WERI-Rb-1 (cell line): ENCODE measurements around the gene LENG1.
"Not testable (repeated sequence)": the region's sequence is repeated elsewhere in the genome, so short reads cannot be mapped to it uniquely, and the experiment has no call there.

Experiments used
- DNase-seq: peaks from one replicate; pipeline ENCODE4 v3.0.0-alpha.2; 2020
- H3K27ac ChIP-seq: fragments of 250-450 bp; sonication (Bioruptor Pico); 2 replicates; pipeline ENCODE4 v1.5.1; 2020; ENCODE audit warnings: mild to moderate bottlenecking, moderate library complexity
- H3K27me3 ChIP-seq: fragments of 250-450 bp; sonication (Bioruptor Pico); 2 replicates; pipeline ENCODE4 v1.5.1; 2021; ENCODE audit warnings: mild to moderate bottlenecking, low read depth, moderate library complexity; ENCODE audit not compliant: insufficient read depth, severe bottlenecking
- H3K36me3 ChIP-seq: fragments of 250-450 bp; sonication (Bioruptor Pico); 2 replicates; pipeline ENCODE4 v1.5.1; 2020; ENCODE audit warnings: mild to moderate bottlenecking, moderate library complexity
- H3K4me3 ChIP-seq: 2 replicates; pipeline ENCODE4 v1.5.1; 2011; ENCODE audit warnings: low read depth, mild to moderate bottlenecking, control low read depth, low read length
- H3K9me3 ChIP-seq: fragments of 250-450 bp; sonication (Bioruptor Pico); 2 replicates; pipeline ENCODE4 v1.5.1; 2021; ENCODE audit warnings: mild to moderate bottlenecking, moderate library complexity; ENCODE audit not compliant: severe bottlenecking
- TF ChIP-seq, protein P1 (sequence below): IDR thresholded peaks from 2 replicates; pipeline ENCODE4 v1.5.1; 2011; ENCODE audit warnings: low read depth, mild to moderate bottlenecking, control low read depth, inconsistent platforms, low read length

LENG1 gene

DNA sequence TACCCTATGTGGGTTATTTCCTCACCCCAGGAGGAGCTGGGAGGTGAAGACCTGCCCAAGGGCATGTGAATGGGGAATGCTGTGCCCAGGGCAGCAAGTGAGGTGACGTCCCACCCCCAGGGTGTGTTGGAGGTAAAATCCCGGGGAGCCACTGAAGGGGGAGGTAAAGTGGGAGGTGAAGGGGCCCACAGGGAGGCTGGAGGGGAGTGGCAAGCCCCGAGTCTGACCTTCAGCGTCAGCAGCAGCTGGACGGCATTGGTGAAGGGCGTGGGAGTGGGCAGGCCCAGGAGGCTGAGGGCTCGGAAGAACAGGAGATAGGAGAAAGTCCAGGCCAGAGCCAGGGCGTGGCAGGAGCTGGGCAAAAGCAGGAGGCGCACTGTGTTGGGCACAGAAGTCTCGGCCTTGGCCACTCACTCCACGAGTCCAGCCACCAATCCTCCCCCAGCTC is 27.4 kb upstream of the LENG1 start:
- no peaks in the 10 kb centered on the region for H3K27me3 ChIP-seq

GRCh38 chr19:54186351-54186750 is 26.8 kb upstream of the LENG1 start:
- TF ChIP-seq, protein P1, sequence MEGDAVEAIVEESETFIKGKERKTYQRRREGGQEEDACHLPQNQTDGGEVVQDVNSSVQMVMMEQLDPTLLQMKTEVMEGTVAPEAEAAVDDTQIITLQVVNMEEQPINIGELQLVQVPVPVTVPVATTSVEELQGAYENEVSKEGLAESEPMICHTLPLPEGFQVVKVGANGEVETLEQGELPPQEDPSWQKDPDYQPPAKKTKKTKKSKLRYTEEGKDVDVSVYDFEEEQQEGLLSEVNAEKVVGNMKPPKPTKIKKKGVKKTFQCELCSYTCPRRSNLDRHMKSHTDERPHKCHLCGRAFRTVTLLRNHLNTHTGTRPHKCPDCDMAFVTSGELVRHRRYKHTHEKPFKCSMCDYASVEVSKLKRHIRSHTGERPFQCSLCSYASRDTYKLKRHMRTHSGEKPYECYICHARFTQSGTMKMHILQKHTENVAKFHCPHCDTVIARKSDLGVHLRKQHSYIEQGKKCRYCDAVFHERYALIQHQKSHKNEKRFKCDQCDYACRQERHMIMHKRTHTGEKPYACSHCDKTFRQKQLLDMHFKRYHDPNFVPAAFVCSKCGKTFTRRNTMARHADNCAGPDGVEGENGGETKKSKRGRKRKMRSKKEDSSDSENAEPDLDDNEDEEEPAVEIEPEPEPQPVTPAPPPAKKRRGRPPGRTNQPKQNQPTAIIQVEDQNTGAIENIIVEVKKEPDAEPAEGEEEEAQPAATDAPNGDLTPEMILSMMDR, result no peak
- H3K27ac ChIP-seq, result no peak overlapping the region
- no peaks in the 10 kb centered on the region for H3K27me3 ChIP-seq
- H3K9me3 ChIP-seq, result no peaks in the 10 kb centered on the region
- no peak overlapping the region for H3K4me3 ChIP-seq
- H3K36me3 ChIP-seq, result peaks cover 12% of the 10 kb centered on the region
- DNase-seq, result no peak

More for the DNA sequence above, 27.4 kb upstream of the LENG1 start:
- TF ChIP-seq, protein P1, result no peak
- Histone ChIP-seq H3K36me3 (peaks cover 12% of the 10 kb centered on the region), H3K27ac (no peak overlapping the region), H3K9me3 (no peaks in the 10 kb centered on the region), H3K4me3 (no peak overlapping the region)
- no peak for DNase-seq

- Histone ChIP-seq H3K36me3 (peaks cover 29% of the 10 kb centered on the region), H3K27me3 (no peaks in the 10 kb centered on the region), H3K9me3 (no peaks in the 10 kb centered on the region), H3K4me3 (no peak overlapping the region), H3K27ac (no peak overlapping the region)
- DNase-seq, result no peak
- TF ChIP-seq, protein P1, result no peak
Observed at GRCh38 chr19:54183431-54183830, 23.9 kb upstream of the LENG1 start.

GRCh38 chr19:54181894-54182293 is 22.4 kb upstream of the LENG1 start:
- peaks cover 28% of the 10 kb centered on the region for H3K36me3 ChIP-seq
- not testable (repeated sequence) for H3K27me3 ChIP-seq, DNase-seq, H3K27ac ChIP-seq, H3K9me3 ChIP-seq, H3K4me3 ChIP-seq

DNA sequence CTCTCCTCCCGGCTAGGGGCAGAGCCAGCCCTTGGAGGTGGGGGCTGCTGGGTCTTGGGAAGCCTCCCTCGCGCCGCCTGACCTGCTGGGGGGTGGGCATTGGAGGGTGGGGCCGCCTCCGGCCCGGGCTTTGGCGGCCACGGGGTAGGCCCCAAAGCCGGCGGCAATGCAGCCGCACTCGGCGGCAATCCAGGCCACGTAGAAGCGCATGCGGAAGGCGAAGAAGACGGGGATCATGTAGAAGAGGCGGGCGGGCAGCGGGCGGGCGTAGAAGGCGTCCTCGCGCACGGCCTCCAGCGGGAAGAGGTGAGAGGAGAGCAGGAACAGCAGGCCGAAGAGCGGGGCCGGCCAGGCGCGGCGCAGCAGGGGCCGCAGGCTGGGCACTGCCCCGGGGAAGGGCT is 21.2 kb upstream of the LENG1 start:
- Histone ChIP-seq H3K27ac (no peak overlapping the region), H3K9me3 (no peaks in the 10 kb centered on the region), H3K27me3 (no peaks in the 10 kb centered on the region), H3K4me3 (no peak overlapping the region), H3K36me3 (peaks cover 34% of the 10 kb centered on the region)
- TF ChIP-seq, protein P1, result no peak
- DNase-seq, result no peak

GRCh38 chr19:54179921-54180461 is 20.5 kb upstream of the LENG1 start:
- Histone ChIP-seq H3K36me3 (peaks cover 34% of the 10 kb centered on the region), H3K4me3 (no peak overlapping the region), H3K27ac (no peak overlapping the region), H3K9me3 (no peaks in the 10 kb centered on the region), H3K27me3 (no peaks in the 10 kb centered on the region)
- DNase-seq, result no peak
- TF ChIP-seq, protein P1, result no peak
